NCI-H2171 treated with DMSO at 0.1 percent for 48 hours (cell line): ENCODE measurements around the gene MTR.

Source experiments
- DNase-seq: peaks from one replicate; lab custom pipeline; 2025; lab: John Stamatoyannopoulos, UW

MTR gene

GRCh38 chr1:236953151-236953700 lies 158.1 kb downstream of the MTR start:
- no peak for DNase-seq
